ENCODE data around the gene WDR74.
"Not testable (repeated sequence)": the region's sequence is repeated elsewhere in the genome, so short reads cannot be mapped to it uniquely, and the experiment has no call there.

WDR74 gene

DNA sequence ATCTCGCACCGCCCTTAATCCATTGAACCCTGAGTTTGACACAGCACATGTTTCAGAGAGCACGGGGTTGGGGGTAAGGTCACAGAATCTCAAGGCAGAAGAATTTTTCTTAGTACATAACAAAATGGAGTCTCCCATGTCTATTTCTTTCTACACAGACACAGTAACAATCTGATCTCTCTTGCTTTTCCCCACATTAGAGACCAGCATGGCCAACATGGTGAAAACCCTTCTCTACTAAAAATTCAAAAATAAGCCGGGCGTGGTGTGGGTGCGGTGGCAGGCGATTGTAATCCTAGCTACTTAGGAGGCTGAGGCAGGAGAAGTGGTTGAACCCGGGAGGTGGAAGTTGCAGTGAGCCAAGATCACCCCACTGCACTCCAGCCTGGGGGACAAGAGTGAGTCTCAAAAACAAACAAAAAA is 19.9 kb upstream of the WDR74 start:
- not testable (repeated sequence) for DNase-seq

- peak; percentile 60 for DNase-seq
Observed at GRCh38 chr11:62858201-62858600, 18.8 kb upstream of the WDR74 start.

DNA sequence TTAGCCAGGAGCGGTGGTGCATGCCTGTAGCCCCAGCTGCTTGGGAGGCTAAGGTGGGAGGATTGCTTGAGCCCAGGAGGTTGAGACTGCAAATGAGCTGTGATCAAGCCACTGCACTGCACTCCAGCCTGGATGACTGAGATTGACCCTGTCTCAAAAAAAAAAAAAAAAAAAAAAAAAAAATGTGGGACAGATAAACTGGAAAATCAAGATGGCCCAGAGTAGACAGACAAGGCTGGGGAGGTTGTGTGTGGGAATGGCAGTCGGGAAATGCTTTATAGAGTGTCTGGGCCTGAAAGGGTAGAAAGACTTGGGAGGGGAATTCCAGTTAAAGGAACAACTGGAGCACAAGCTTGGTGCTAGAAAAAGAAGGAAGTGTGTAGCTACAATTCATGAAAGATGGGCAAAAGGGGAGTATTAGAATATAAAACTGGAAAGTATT is 18.2 kb upstream of the WDR74 start:
- peak; percentile 64 for DNase-seq

DNA sequence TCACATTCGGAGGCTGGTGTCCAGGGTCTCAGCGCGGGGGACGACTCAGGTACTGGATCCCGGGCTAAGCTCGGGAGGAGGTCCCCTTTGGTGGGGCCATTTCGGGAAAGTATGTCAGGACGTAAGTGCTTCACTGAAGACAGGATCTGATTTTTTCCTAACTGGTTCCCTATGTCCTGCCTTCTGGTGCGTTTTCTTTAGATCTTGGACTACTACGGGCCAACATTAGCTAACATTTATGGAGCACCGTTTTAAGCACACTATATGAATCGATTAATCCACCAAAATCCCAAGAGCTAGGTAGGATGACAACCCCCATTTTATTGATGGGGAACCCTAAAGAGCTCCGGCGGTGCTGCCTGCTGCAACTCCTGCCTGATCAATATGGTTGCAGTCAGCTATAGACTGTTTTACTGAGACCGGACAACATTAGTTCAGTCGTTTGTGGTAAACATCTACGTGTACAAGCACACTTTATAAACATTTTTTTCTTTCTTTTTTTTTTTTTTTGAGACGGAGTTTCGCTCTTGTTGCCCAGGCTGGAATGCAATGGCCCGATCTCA is 17.0 kb upstream of the WDR74 start:
- DNase-seq = peak; percentile 66

DNA sequence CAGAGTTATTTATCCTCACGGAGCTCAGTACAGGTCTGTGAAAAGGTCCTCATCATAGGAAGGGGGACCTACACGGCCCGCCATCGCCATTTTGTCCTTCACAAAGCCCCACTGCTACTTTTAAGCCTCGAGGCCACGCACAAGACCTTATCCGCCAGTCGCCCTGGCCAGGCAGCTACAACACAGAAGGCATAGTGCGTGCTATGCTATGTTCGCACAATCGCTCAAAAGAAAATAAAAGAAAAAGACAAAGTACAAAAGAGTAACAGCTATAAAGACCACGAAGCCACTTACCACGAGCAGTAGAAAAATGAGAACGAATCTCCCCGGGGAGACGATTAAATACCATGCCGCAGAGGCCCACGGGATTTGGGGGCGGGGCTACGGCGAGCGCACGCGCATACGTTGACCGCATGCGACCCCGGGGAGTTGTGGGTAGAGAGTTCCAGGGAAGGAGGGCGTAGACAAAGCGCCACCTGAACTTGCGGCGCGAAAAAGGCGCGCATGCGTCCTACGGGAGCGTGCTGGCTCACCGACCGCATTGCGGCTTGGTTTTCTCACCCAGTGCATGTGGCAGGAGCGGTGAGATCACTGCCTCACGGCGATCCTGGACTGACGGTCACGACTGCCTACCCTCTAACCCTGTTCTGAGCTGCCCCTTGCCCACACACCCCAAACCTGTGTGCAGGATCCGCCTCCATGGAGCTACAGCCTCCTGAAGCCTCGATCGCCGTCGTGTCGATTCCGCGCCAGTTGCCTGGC is 16.4 kb upstream of the WDR74 start:
- peak; percentile 99 for DNase-seq

DNA sequence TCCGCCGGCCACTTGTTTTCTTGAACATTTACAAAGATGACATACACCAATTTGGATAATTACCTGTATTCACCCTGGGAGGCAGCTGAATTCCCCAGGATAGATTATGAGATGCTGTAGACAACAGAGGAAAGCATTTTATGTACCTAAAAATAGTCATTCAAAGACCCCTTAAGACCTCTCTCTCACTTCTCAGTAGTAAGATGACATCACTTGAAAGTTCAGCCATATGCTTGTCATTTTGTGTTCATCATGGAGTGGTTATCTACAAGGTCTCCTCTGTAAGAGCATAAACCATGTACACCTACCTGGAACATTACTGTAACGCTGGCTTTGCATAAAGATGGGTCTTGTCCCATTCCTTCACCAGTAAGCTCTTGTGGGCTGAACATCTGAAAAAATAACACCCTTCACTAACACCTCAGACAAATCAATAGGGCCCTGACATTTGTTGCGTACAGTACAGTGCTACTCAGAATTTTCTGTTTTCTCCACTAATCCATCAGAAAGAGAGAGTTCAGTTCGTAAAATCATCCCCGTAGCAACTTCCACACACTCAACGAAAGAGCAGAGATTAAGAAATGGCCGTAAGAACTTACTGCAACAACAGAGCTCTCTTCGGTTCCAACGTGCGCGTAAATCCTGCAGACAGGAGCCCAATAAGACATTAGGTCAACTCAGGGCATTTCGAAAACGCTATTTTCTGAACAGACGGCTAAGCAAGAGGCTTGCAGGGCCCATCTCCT is 15.6 kb upstream of the WDR74 start:
- DNase-seq = peak; percentile 43

- peak; percentile 41 for DNase-seq
Observed at GRCh38 chr11:62854013-62854824, 14.8 kb upstream of the WDR74 start.

DNA sequence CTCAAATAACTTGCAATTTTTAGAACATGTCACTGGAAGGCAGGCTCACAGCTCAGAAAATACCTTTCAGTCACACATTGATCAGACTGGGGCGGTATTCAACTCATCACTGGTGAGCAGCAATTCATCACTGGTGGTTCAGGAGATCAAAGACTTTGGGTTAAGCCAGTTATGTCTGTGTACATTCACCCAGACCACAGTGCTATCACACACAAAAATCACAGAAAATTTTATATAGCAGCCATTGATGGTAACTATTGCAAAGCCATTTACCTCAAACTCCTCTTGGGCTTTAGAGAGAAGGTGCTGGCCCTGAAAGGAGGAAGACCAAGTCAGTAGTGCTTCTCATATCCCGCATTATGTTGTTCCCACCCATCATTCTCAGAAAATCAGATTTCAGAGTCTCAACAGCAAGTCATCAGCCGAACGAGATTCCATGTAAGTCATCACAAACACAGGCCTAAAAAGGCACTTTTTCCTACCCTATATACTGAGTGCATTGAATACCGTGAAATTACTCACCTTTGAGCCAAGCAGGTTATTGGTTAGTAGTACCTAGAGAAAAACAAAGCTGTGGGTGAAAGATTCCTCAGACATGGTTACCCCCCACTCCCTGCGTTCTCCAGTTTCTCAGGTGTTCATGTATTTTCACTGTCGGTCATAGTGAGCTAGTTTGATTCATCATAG is 14.0 kb upstream of the WDR74 start:
- no peak for DNase-seq

- DNase-seq = no peak
Observed at GRCh38 chr11:62852523-62853188, 13.3 kb upstream of the WDR74 start.

GRCh38 chr11:62851807-62852522 is 12.6 kb upstream of the WDR74 start:
- DNase-seq = peak; percentile 34

DNA sequence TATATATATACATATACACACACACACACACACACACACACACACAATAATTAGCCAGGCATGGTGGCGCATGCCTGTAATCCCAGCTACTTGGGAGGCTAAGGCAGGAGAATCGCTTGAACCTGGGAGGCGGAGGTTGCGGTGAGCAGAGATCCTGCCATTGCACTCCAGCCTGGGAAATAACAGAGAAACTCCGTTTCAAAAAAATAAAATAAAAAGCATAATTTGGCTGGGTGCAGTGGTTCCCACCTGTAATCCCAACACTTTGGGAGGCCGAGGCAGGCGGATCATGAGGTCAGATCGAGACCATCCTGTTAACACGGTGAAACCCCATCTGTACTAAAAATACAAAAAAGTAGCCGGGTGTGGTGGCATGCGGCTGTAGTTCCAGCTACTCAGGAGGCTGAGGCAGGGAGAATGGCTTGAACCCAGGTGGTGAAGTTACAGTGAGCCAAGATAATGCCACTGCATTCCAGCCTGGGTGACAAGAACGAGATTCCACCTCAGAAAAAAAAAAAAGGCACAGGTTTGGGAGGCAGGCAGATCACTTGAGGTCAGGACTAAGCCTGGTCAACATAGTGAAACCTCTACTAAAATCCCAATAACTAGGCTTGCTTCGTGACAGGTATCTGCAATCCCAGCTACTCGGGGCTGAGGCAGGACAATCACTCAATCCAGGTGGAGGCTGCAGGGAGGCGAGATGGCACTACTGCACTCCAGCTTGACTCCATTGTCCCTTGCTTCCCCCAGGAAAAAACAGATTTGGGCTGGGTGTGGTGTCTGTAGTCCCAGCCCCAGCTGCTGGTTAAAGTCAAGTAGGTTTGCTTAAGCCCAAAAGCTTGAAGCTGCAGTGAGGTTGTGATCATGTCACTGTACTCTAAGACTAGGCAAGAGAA is 11.8 kb upstream of the WDR74 start:
- peak; percentile 71 for DNase-seq

- DNase-seq = no peak
Observed at GRCh38 chr11:62847767-62848314, 8.5 kb upstream of the WDR74 start.

GRCh38 chr11:62846177-62846576 is 6.8 kb upstream of the WDR74 start:
- DNase-seq = no peak

- DNase-seq = no peak
Observed at GRCh38 chr11:62844154-62844553, 4.8 kb upstream of the WDR74 start.

- peak; percentile 19 for DNase-seq
Observed at GRCh38 chr11:62843466-62843865, 4.1 kb upstream of the WDR74 start.

GRCh38 chr11:62842891-62843290 is 3.5 kb upstream of the WDR74 start:
- DNase-seq = not testable (repeated sequence)

DNA sequence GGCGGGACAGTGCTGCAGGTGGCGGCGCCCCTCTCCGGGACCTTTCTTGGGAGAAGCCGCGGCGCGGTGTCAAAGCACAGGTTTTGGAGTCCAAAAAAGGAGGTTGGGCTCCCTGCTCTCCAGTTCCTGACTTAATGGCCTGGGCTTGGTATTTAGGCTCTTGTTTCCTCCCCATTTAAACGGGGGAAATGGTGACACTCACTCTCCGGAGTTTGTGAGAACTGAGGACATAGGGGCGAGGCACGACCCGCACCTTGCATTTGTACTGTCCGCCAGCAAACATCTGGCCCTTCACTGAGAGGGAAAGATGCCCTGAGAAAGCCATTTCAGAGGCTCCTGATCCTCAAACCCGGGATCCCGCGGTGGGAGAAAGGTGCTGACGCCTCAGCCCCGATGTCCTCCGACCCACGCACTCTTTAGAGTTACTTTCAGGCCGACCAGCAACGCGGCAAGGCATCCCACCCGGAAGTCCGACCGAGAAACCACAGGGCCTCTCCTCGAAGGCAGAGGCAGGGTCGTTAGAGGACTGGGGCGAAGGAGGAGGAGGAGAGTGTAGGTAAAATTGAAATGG is 2.9 kb upstream of the WDR74 start:
- no peak for DNase-seq

- peak; percentile 99 for DNase-seq
Observed at GRCh38 chr11:62841361-62842170, 2.2 kb upstream of the WDR74 start.

Data from OCI-M1 (cell line).